Loucy (cell line): ENCODE results near the gene MTERF2.
"Not testable (repeated sequence)": the region's sequence is repeated elsewhere in the genome, so short reads cannot be mapped to it uniquely, and the experiment has no call there.

Source experiments
- H2AFZ ChIP-seq: fragments of 200-600 bp; sonication (generic); 2 replicates; pipeline ENCODE4 v1.6.0; 2016; ENCODE audit warnings: antibody characterized with exemption, mild to moderate bottlenecking, low read length, moderate library complexity
- H3F3A ChIP-seq: fragments of 200-600 bp; 2 replicates; pipeline ENCODE4 v1.6.0; 2016; ENCODE audit warnings: antibody characterized with exemption, low read depth, mild to moderate bottlenecking
- H3K27me3 ChIP-seq: fragments of 200-600 bp; sonication (generic); 2 replicates; pipeline ENCODE4 v1.6.1; 2014; ENCODE audit warnings: low read length, mild to moderate bottlenecking; ENCODE audit not compliant: insufficient read depth, poor library complexity, severe bottlenecking
- H3K36me3 ChIP-seq: fragments of 200-600 bp; sonication (generic); 2 replicates; pipeline ENCODE4 v1.6.1; 2016; ENCODE audit warnings: low read length; ENCODE audit not compliant: insufficient read depth
- H3K4me1 ChIP-seq: fragments of 200-600 bp; sonication (generic); 2 replicates; pipeline ENCODE4 v1.5.1; 2014; ENCODE audit warnings: low read length, mild to moderate bottlenecking; ENCODE audit not compliant: insufficient read depth, poor library complexity, severe bottlenecking
- H3K4me2 ChIP-seq: fragments of 200-600 bp; sonication (generic); 2 replicates; pipeline ENCODE4 v1.6.0; 2014; ENCODE audit warnings: antibody characterized with exemption, low read length, low read depth, mild to moderate bottlenecking; ENCODE audit not compliant: poor library complexity, severe bottlenecking
- H3K4me3 ChIP-seq: fragments of 200-600 bp; sonication (generic); 2 replicates; pipeline ENCODE4 v1.5.1; 2014; ENCODE audit warnings: low read length, mild to moderate bottlenecking, mixed read lengths; ENCODE audit not compliant: poor library complexity, severe bottlenecking
- H3K79me2 ChIP-seq: fragments of 200-600 bp; sonication (generic); 2 replicates; pipeline ENCODE4 v1.6.1; 2014; ENCODE audit warnings: low read length; ENCODE audit not compliant: insufficient read depth
- H3K9ac ChIP-seq: fragments of 200-600 bp; sonication (generic); 2 replicates; pipeline ENCODE4 v1.6.0; 2014; ENCODE audit warnings: mild to moderate bottlenecking, low read depth, low read length, moderate library complexity; ENCODE audit not compliant: poor library complexity, severe bottlenecking
- H3K9me2 ChIP-seq: fragments of 200-600 bp; sonication (generic); replicated peaks from 2 replicates; pipeline ENCODE4 v1.6.1; 2016; ENCODE audit warnings: low read depth, low read length, mixed read lengths
- H3K9me3 ChIP-seq: fragments of 200-600 bp; sonication (generic); 2 replicates; pipeline ENCODE4 v1.6.1; 2014; ENCODE audit warnings: mild to moderate bottlenecking, antibody characterized with exemption, low read length, low read depth; ENCODE audit not compliant: insufficient read depth
- H4K20me1 ChIP-seq: fragments of 200-600 bp; sonication (generic); 2 replicates; pipeline ENCODE4 v1.6.0; 2014; ENCODE audit warnings: antibody characterized with exemption, low read length, mild to moderate bottlenecking; ENCODE audit not compliant: insufficient read depth, poor library complexity, severe bottlenecking
- EZH2phosphoT487 ChIP-seq: fragments of 200-600 bp; IDR thresholded peaks from 2 replicates; pipeline ENCODE4 v1.6.1; 2018; ENCODE audit warnings: antibody characterized with exemption, mild to moderate bottlenecking, moderate library complexity, borderline replicate concordance
- TF ChIP-seq, protein P1 (sequence below): fragments of 200-600 bp; sonication (generic); conservative IDR thresholded peaks from 2 replicates; pipeline ENCODE4 v1.5.1; 2014; ENCODE audit warnings: mild to moderate bottlenecking, antibody characterized with exemption, low read length

The MTERF2 gene

DNA sequence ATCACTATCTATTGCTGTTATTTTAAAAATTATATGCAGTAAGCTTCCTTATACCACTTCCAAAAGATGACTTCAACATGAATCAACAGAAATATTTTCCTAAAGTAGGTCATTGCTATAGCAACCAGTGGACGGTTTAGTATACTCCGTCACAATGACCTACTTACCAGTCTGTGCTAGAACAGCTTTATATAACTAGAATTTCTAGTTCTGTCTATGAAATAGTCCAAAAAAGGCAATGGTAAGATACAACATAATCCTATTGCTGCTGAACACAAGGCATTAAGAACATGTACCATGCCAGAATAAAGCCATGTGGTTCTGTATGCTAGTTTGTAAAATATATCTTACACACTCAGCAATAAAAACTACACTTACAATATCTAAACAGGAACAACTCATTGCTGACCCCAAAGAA is 40.7 kb upstream of the MTERF2 start:
- TF ChIP-seq, protein P1, sequence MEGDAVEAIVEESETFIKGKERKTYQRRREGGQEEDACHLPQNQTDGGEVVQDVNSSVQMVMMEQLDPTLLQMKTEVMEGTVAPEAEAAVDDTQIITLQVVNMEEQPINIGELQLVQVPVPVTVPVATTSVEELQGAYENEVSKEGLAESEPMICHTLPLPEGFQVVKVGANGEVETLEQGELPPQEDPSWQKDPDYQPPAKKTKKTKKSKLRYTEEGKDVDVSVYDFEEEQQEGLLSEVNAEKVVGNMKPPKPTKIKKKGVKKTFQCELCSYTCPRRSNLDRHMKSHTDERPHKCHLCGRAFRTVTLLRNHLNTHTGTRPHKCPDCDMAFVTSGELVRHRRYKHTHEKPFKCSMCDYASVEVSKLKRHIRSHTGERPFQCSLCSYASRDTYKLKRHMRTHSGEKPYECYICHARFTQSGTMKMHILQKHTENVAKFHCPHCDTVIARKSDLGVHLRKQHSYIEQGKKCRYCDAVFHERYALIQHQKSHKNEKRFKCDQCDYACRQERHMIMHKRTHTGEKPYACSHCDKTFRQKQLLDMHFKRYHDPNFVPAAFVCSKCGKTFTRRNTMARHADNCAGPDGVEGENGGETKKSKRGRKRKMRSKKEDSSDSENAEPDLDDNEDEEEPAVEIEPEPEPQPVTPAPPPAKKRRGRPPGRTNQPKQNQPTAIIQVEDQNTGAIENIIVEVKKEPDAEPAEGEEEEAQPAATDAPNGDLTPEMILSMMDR = no peak
- TF ChIP-seq EZH2phosphoT487 = no peak
- Histone ChIP-seq H3K9me2 (no peaks in the 10 kb centered on the region), H3K4me1 (peaks cover 29% of the 10 kb centered on the region), H3F3A (no peaks in the 10 kb centered on the region), H3K27me3 (no peaks in the 10 kb centered on the region), H3K4me2 (peak overlapping the region; percentile 57), H3K9me3 (no peaks in the 10 kb centered on the region), H2AFZ (no peak overlapping the region), H3K36me3 (no peaks in the 10 kb centered on the region), H3K4me3 (peak overlapping the region; percentile 22), H3K79me2 (no peaks in the 10 kb centered on the region), H4K20me1 (no peaks in the 10 kb centered on the region), H3K9ac (no peak overlapping the region)

DNA sequence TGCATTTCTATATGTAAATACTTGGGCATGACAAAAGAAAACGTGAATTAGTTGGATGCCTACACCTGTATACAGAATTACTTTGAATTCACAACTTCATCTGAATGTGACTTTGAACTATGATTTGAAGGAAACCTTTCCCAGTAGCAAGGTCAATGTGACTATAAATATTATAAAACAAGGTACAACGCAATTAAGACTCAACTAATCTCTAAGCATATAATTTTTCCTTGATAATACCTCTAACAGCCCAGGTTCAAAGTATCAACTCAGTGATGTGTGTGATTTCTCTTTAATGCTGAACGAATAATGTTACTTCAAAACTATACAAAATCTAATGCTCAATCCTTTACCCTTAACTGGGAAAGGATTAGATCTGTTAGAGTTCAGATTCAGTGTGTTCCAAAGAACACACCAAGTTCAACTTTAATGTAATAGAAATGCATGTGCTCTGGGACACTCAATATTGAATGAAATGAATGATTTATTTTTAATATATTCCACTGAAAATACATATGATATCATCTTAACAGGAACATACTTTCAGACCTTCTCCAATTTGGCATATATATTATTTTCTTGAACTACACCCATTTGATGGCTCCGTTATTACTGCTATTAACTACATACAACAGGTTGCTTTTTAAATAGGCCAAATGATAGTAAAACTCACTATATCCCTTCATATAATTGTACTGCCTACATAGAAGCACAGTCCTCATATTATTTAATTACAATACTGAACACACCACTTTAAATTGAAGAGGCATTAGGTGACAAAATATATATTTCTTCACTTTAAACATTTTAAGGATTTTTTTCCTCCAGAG is 40.1 kb upstream of the MTERF2 start:
- peak overlapping the region; percentile 22 for H3K4me3 ChIP-seq
- H3K4me1 ChIP-seq = peaks cover 29% of the 10 kb centered on the region
- no peaks in the 10 kb centered on the region for H3K9me2 ChIP-seq
- H3K9ac ChIP-seq = no peak overlapping the region
- no peaks in the 10 kb centered on the region for H3K27me3 ChIP-seq
- H2AFZ ChIP-seq = no peak overlapping the region
- H3K4me2 ChIP-seq = peak overlapping the region; percentile 57
- no peaks in the 10 kb centered on the region for H3K79me2 ChIP-seq
- H3K9me3 ChIP-seq = no peaks in the 10 kb centered on the region
- no peaks in the 10 kb centered on the region for H4K20me1 ChIP-seq
- TF ChIP-seq EZH2phosphoT487 = no peak
- TF ChIP-seq, protein P1 = no peak
- H3F3A ChIP-seq = no peaks in the 10 kb centered on the region
- no peaks in the 10 kb centered on the region for H3K36me3 ChIP-seq

DNA sequence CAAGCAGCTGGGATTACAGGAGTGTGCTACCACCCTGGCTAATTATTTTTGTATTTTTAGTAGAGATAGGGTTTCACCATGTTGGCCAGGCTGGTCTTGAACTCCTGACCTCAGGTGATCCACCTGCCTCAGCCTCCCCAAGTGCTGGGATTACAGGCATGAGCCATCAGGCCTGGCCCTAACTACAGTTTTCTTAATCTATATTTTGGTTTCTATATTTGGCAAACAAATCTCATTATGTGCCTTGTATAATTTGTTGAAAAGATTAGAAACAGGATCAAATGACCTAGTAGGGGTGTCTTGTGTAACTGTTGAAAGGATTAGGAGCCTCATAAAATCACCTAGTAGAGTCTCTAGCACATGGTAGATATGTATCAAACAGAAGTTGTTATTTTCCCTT is 39.4 kb upstream of the MTERF2 start:
- H3K9ac ChIP-seq, H3K9me2 ChIP-seq, H3K4me2 ChIP-seq, H3K4me3 ChIP-seq, H3K36me3 ChIP-seq, H3K9me3 ChIP-seq, H2AFZ ChIP-seq, H3K79me2 ChIP-seq, H4K20me1 ChIP-seq, H3K27me3 ChIP-seq, H3F3A ChIP-seq: not testable (repeated sequence)
- peaks cover 24% of the 10 kb centered on the region for H3K4me1 ChIP-seq

DNA sequence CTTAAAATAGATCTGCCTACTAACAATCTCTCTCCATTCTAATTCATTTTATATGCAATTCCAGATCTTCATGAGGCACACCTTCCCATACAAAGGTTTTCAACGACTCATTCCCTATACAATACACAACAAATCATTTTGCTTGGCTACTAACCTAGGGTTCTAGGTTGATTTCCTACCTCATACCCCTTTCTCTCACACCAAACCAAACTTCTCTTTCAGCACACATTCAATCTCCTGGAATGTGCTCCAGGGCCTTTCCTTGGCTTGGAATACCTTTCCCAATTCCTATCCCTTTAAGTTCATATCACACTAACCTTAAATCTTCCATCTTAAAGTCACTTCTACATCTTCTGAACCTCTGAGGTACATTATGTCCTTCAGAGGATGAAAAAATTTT is 38.7 kb upstream of the MTERF2 start:
- Histone ChIP-seq H2AFZ (no peak overlapping the region), H3K27me3 (no peaks in the 10 kb centered on the region), H3K9me2 (no peaks in the 10 kb centered on the region), H3F3A (no peaks in the 10 kb centered on the region), H3K36me3 (peaks cover 11% of the 10 kb centered on the region; the same call in 1 of the 2 replicates), H3K4me1 (peaks cover 17% of the 10 kb centered on the region), H3K4me2 (no peak overlapping the region), H3K4me3 (no peak overlapping the region), H3K79me2 (no peaks in the 10 kb centered on the region), H3K9me3 (no peaks in the 10 kb centered on the region), H4K20me1 (no peaks in the 10 kb centered on the region), H3K9ac (no peak overlapping the region)
- TF ChIP-seq EZH2phosphoT487 = no peak
- TF ChIP-seq, protein P1 = no peak
